HepG2 (cell line): ENCODE results near the gene CPXM2.

Experiments used
- HDAC6 ChIP-seq: fragments of 200-600 bp; sonication (generic); IDR thresholded peaks from 2 replicates; pipeline ENCODE4 v1.7.0; 2017; ENCODE audit warnings: mild to moderate bottlenecking, antibody characterized with exemption, low read length, low read depth
- TEF ChIP-seq: sonication (generic); formaldehyde crosslinking; IDR thresholded peaks from 2 replicates; pipeline ENCODE4 v1.5.0; 2020; ENCODE audit warnings: missing genetic modification reagents

- no peak for TF ChIP-seq TEF (CRISPR knock-in tag)
- no peak for TF ChIP-seq HDAC6
Measured at GRCh38 chr10:123901621-123902020, 10.0 kb upstream of the CPXM2 start.
